ENCODE data around the gene PMIS2.
A peak's percentile ranks its signal among the peaks of the same experiment; 100 is the strongest.

PMIS2 gene

DNA sequence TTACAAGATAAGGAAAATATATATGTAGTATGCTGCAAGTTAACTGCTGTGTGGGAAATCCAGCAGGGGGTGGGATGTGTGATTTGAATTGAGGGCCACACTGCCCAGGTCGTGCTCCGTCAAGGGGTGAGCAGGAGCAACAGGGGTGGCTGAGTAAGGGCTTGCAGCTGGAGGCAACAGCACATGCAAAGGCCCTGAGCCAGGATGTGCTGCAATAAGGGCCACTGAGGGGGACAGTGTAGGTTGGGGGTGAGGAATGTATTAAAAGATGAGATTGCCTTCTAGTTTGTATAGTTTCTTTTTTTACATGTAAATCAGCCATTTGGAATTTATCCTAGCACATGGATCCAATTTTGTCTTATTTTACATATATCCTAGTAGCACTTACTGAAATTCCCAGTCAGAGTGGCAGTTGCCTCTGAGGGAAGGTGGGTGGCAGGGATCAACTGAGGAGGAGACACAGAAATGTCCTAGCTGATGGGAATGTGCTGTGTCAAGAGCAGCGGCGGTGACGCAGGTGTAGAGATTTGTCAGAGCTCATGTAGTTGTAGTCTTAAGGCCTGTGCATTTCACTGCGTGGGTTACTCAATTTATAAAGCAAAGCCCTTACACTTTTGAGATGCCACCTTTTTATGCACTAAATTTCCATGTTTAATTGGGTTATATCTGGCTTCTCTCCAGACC, 37.5 kb downstream of the PMIS2 start:
- H3K4me3 ChIP-seq (ENCODE audit: low read depth, low read length): no peak overlapping the region
- no peak for DNase-seq (ENCODE audit: low read depth)
- TF ChIP-seq, protein P1, sequence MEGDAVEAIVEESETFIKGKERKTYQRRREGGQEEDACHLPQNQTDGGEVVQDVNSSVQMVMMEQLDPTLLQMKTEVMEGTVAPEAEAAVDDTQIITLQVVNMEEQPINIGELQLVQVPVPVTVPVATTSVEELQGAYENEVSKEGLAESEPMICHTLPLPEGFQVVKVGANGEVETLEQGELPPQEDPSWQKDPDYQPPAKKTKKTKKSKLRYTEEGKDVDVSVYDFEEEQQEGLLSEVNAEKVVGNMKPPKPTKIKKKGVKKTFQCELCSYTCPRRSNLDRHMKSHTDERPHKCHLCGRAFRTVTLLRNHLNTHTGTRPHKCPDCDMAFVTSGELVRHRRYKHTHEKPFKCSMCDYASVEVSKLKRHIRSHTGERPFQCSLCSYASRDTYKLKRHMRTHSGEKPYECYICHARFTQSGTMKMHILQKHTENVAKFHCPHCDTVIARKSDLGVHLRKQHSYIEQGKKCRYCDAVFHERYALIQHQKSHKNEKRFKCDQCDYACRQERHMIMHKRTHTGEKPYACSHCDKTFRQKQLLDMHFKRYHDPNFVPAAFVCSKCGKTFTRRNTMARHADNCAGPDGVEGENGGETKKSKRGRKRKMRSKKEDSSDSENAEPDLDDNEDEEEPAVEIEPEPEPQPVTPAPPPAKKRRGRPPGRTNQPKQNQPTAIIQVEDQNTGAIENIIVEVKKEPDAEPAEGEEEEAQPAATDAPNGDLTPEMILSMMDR (IDR thresholded peaks at IDR 0.05; ENCODE audit: low read depth, low read length, missing control alignments): no peak
- in situ Hi-C loops (cut with HindIII; ENCODE audit: low sequenced_read_pairs): no loop called here

DNA sequence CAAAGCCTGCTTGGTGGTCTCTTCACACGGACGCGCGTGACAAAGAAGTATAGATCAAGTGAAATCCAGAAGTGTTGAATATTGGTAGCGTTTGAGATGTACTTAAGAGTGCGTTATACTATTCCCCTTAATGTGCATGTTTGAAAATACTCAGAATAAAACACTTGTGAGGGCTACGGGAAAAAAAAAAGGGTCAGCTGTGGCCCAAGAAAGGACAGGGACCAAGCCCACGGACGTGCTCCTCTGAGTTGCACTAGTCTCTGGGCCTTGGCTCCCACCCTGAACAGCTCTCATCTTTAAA, 42.2 kb downstream of the PMIS2 start:
- TF ChIP-seq, protein P1 (IDR thresholded peaks at IDR 0.05; ENCODE audit: low read depth, low read length, missing control alignments): no peak
- H3K4me3 ChIP-seq (ENCODE audit: low read depth, low read length): peak overlapping the region; percentile 92
- in situ Hi-C loops (cut with HindIII; ENCODE audit: low sequenced_read_pairs): no loop called here
- no peak for DNase-seq (ENCODE audit: low read depth)

DNA sequence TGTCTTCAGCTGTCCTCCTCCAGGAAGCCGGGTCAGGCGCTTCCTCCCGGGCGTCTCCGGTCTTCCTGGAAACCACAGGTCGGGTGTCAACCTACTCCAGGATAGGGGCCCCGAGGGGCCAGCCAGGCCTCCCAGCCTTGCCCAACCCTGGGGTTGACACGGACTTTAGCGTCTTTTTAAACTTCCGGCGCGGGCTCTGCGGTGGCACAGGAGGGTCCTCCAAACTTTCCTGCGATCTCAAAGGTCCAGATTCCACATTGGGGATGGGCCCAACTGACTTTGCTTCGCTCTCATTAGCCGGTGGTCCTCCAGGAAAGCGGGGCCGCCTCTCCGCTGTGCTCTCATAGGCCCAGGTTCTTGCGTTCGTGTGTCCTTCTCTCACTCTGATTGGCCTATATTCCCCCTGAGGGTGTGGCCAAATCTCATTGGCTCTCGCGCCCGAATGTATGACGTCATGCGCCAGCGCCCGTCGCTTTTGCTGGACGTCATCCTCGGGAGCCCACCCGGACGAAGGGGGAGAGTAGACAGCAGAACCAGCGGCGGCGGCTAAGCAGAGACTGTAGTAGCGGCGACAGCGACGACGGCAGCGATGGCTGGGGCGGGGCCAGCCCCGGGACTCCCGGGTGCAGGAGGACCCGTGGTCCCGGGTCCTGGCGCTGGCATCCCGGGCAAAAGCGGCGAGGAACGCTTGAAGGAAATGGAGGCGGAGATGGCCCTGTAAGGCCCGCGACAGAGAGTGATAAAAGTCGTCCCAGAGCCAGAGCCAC, 42.8 kb downstream of the PMIS2 start, which contains the start of gene RBM42:
Gene RBM42, plus strand, starts transcription at position 472 of the 767 bp plus-strand sequence. Its CDS starts 118 bp downstream, at position 590.
- DNase-seq (ENCODE audit: low read depth): peak; percentile 98
- TF ChIP-seq, protein P1 (IDR thresholded peaks at IDR 0.05; ENCODE audit: low read depth, low read length, missing control alignments): no peak
- in situ Hi-C loops (cut with HindIII; ENCODE audit: low sequenced_read_pairs): no loop called here
- peak within 1 kb of the TSS; percentile 92 for H3K4me3 ChIP-seq (ENCODE audit: low read depth, low read length)

DNA sequence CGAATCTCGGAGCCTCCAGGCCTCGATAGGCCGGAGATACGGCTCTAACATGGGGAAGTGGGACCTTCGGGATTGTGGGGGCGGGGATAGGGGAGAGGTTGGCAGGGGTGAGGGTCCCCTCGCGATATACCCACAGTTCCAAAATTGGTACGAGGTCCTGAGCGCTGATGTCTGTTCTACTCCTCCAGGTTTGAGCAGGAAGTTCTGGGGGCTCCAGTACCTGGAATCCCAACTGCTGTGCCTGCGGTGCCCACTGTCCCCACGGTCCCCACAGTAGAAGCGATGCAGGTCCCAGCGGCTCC, 43.3 kb downstream of the PMIS2 start:
- DNase-seq (ENCODE audit: low read depth): no peak
- H3K4me3 ChIP-seq (ENCODE audit: low read depth, low read length): peak overlapping the region; percentile 92
- TF ChIP-seq, protein P1 (IDR thresholded peaks at IDR 0.05; ENCODE audit: low read depth, low read length, missing control alignments): no peak
- in situ Hi-C loops (cut with HindIII; ENCODE audit: low sequenced_read_pairs): no loop called here

DNA sequence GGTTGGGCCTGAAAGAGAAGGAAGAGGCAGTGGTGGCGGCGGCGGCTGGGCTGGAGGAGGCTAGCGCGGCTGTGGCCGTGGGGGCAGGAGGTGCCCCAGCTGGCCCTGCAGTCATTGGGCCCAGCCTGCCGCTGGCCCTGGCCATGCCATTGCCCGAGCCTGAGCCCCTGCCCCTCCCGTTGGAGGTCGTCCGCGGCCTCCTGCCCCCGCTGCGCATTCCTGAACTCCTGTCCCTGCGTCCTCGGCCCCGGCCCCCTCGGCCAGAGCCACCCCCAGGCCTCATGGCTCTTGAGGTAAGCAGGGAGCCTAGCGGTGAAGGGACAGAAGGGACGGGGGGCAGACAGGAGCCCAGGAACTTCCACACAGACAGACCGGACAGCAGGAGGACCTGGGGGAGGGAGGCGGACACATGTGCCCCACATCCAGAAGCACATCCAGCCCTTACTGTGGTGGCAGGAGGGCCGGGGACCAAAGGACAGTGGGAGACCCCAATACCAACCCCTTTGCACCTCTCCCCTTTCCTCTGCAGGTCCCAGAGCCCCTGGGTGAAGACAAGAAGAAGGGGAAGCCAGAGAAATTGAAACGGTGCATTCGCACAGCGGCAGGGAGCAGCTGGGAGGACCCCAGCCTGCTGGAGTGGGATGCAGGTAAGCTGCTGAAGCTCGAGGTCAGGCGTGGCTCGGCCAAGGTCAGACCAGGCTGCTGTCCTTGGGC, 47.9 kb downstream of the PMIS2 start:
- no peak for DNase-seq (ENCODE audit: low read depth)
- H3K4me3 ChIP-seq (ENCODE audit: low read depth, low read length): no peak overlapping the region
- TF ChIP-seq, protein P1 (IDR thresholded peaks at IDR 0.05; ENCODE audit: low read depth, low read length, missing control alignments): no peak
- in situ Hi-C loops (cut with HindIII; ENCODE audit: low sequenced_read_pairs): no loop called here

DNA sequence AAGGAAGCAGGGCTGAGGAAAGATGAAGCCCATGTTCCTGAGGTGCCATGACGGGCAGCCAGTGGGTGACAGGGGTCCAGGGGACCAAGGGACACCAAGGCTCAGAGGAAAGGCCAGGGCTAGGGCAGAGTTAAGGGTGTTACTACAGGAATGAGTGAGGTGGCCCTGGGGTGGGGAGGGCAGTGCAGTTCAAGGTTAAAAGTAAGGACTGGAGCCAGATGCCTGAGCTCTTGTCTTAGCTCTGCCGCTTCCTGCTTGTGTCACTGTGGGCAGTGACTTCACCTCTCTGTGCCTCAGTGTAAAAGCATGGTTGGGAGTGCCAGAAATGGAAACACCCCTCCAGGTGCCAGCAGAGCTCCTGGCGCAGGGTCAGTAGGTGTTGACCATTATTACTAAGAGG, 50.7 kb downstream of the PMIS2 start:
- in situ Hi-C loops (cut with HindIII; ENCODE audit: low sequenced_read_pairs): no loop called here
- no peak overlapping the region for H3K4me3 ChIP-seq (ENCODE audit: low read depth, low read length)
- DNase-seq (ENCODE audit: low read depth): no peak
- TF ChIP-seq, protein P1 (IDR thresholded peaks at IDR 0.05; ENCODE audit: low read depth, low read length, missing control alignments): no peak
